Nephron (organoid): Measurements from ENCODE around the gene TEX26.

Experiments used
- H3K27ac Mint-ChIP-seq, 3 experiments: 2 replicates each; pipeline ENCODE4 v1.8.0; 2020; ENCODE audit warnings: mixed read lengths in 3 of 3, mild to moderate bottlenecking in 2 of 3, moderate library complexity in 1 of 3
- H3K27me3 Mint-ChIP-seq: 2 replicates; pipeline ENCODE4 v1.8.0; 2021; ENCODE audit warnings: low read depth, mild to moderate bottlenecking, moderate library complexity, mixed read lengths
- H3K36me3 Mint-ChIP-seq: 2 replicates; pipeline ENCODE4 v1.8.0; 2020; ENCODE audit warnings: low read depth, mixed read lengths
- H3K4me1 Mint-ChIP-seq: 2 replicates; pipeline ENCODE4 v1.8.0; 2020; ENCODE audit warnings: mixed read lengths
- H3K4me3 Mint-ChIP-seq, 3 experiments: 2 replicates each; pipeline ENCODE4 v1.8.0; 2020; ENCODE audit warnings: mild to moderate bottlenecking in 3 of 3, mixed read lengths in 3 of 3, moderate library complexity in 2 of 3
- H3K9me3 Mint-ChIP-seq: 2 replicates; pipeline ENCODE4 v1.8.0; 2020; ENCODE audit warnings: mixed read lengths
- CTCF ChIP-seq, 3 experiments: fragments of 200-600 bp; sonication (generic); IDR thresholded peaks; one replicate each; pipeline ENCODE4 v1.5.0; 2021; ENCODE audit warnings: antibody characterized with exemption in 3 of 3; ENCODE audit not compliant: unreplicated experiment in 3 of 3

Gene TEX26

GRCh38 chr13:30998136-30999088 lies 66.0 kb downstream of the TEX26 start:
- peaks cover 15% of the 10 kb centered on the region for H3K27me3 Mint-ChIP-seq
- no peak overlapping the region for H3K27ac Mint-ChIP-seq
- H3K36me3 Mint-ChIP-seq, result no peaks in the 10 kb centered on the region
- H3K9me3 Mint-ChIP-seq, result no peaks in the 10 kb centered on the region
- H3K4me1 Mint-ChIP-seq, result no peaks in the 10 kb centered on the region
- no peak overlapping the region for H3K4me3 Mint-ChIP-seq
- no peak for TF ChIP-seq CTCF (IDR thresholded peaks at IDR 0.05; ENCODE audit: unreplicated experiment in 3 of 3)

- no peak for TF ChIP-seq CTCF (IDR thresholded peaks at IDR 0.05; ENCODE audit: unreplicated experiment in 3 of 3)
- Mint-ChIP-seq H3K4me3 (no peak overlapping the region), H3K27ac (no peak overlapping the region), H3K4me1 (no peaks in the 10 kb centered on the region), H3K36me3 (no peaks in the 10 kb centered on the region), H3K27me3 (peaks cover 18% of the 10 kb centered on the region), H3K9me3 (no peaks in the 10 kb centered on the region)
Measured at GRCh38 chr13:31000889-31001288, 68.4 kb downstream of the TEX26 start.

- Mint-ChIP-seq H3K36me3 (no peaks in the 10 kb centered on the region), H3K4me3 (no peak overlapping the region), H3K27ac (no peak overlapping the region), H3K4me1 (no peaks in the 10 kb centered on the region), H3K27me3 (peaks cover 18% of the 10 kb centered on the region), H3K9me3 (no peaks in the 10 kb centered on the region)
- TF ChIP-seq CTCF (IDR thresholded peaks at IDR 0.05; ENCODE audit: unreplicated experiment in 3 of 3), result no peak
Measured at GRCh38 chr13:31001647-31002046, 69.2 kb downstream of the TEX26 start.

GRCh38 chr13:31005066-31005465 lies 72.6 kb downstream of the TEX26 start:
- peaks cover 3% of the 10 kb centered on the region for H3K4me1 Mint-ChIP-seq
- H3K4me3 Mint-ChIP-seq, result no peak overlapping the region
- no peak for TF ChIP-seq CTCF (IDR thresholded peaks at IDR 0.05; ENCODE audit: unreplicated experiment in 3 of 3)
- H3K27ac Mint-ChIP-seq, result no peak overlapping the region
- no peaks in the 10 kb centered on the region for H3K9me3 Mint-ChIP-seq
- no peaks in the 10 kb centered on the region for H3K36me3 Mint-ChIP-seq
- peaks cover 14% of the 10 kb centered on the region for H3K27me3 Mint-ChIP-seq

GRCh38 chr13:31007417-31007816 lies 75.0 kb downstream of the TEX26 start:
- Mint-ChIP-seq H3K4me1 (peaks cover 14% of the 10 kb centered on the region), H3K27me3 (peaks cover 6% of the 10 kb centered on the region), H3K27ac (no peak overlapping the region), H3K4me3 (no peak overlapping the region), H3K36me3 (no peaks in the 10 kb centered on the region), H3K9me3 (no peaks in the 10 kb centered on the region)
- TF ChIP-seq CTCF (IDR thresholded peaks at IDR 0.05; ENCODE audit: unreplicated experiment in 3 of 3), result no peak
